ENCODE results near the gene ERP44.
"Not testable (repeated sequence)": the region's sequence is repeated elsewhere in the genome, so short reads cannot be mapped to it uniquely, and the experiment has no call there.

The ERP44 gene

DNA sequence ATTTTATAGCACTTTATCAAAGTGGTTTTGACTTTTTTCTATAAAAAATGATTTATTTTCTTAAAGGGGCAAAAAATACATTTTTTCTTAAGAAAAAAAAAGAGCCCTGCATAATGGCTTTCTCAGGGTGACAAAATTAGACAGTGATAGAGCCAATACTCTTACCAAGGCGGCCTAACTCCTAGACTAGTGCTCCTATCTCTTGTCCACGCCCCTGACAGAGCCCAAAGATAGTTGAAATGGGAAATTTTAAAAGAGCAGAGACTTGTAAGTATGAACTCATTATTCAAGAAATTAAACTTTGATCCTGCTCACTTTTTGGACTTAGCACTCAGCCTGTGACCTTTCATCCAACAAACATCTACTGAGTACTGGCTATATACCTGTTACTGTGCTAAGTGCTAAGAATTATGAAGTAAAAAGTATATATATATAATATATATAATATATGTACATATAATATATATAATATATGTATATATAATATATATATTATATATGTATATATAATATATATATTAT is 1.4 kb upstream of the ERP44 start:
- no peak for DNase-seq (ENCODE audit: low read depth)

DNA sequence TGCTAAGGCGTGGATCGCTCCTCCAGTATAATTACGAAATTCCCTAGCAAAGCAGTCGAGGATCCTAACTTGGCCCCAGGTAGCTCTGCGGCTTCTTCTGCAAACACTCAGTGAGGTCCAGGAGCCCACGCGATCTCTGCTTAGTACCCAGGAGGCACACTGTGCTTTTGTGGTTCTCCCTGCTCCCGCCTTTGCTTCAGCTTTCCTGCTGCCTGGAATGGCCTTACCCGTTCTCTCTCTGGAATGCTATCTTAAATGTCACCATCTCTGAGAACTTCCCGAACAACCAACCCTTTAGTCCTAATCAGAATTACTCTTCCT is 882 bp upstream of the ERP44 start:
- DNase-seq (ENCODE audit: low read depth) = no peak

DNA sequence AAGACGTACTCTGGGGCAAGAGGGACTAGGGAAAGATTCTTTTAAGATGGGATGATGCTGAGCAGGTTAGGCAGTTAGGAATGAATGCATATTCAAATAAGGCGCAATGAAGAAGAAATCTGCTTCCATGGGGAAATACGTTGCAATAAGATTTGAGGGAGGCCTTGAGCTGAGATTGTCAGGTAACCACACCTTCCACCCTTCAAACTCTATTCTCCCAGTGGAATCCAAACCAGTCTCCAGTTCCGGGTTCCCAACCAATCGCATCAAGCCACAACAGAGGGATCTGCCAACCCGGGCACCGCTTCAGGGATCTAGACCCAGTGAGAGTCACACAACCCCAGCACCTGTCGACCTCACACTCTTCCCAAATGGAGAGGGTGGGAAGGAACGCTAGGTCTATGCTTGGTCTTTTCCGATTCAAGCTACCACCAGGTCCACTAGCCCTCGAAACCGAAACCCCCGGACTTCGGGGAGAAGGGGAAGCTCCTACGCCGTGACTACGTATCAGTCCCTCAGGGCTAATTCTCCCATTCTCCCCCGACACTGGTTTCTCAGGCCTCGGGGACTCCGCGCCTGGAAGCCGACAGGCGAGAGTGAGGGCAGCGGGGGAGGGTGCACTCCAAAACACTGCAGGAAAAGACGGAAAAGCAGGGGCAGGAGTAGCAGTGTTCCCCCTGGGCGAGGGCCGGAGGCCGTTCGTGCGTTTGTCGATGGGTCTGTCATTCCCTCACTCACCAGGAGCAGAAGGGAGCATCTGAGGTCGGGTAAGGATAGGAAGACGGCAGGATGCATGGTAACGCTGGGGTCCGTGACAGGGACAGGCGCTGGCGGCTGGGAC is 534 bp downstream of the ERP44 start:
- no peak for DNase-seq (ENCODE audit: low read depth)

DNA sequence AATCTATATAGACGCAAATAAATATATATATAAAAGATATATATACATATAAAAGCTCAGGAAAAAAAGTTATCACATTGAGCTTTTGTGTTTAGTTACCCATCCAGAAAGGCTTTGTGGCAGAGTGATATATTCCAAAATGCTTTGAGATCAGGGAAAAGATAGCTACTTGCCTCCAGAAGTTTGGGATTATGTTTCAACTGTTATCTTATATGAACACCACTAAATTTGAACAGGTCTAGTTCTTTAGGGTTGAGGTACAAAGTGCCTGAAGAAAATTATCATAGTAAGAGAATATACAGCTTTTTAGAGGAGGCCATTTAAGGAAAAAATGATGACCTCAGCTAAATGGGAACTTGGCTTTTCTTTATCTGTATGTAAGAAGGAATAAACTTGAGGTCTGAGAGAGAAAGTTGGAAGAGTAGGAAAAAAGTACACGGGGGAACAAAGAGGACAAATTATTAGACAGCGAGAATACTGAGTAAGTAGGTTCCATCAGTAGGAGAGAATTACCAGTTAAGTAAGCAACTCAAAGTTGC is 2.4 kb downstream of the ERP44 start:
- DNase-seq (ENCODE audit: low read depth) = no peak

DNA sequence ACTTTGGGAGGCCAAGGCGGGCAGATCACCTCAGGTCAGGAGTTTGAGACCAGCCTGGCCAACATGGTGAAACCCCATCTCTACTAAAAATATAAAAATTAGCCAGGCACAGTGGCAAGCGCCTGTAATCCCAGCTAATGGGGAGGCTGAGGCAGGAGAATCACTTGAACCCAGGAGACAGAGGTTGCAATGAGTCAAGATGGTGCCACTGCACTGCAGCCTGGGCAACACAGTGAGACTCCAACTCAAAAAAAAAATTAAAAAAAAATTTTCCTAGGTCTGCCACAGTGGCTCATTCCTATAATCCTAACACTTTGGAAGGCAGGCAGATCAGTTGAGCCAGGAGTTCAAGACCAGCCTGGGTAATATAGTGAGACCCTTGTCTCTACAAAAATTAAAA is 4.4 kb downstream of the ERP44 start:
- DNase-seq (ENCODE audit: low read depth) = not testable (repeated sequence)

DNA sequence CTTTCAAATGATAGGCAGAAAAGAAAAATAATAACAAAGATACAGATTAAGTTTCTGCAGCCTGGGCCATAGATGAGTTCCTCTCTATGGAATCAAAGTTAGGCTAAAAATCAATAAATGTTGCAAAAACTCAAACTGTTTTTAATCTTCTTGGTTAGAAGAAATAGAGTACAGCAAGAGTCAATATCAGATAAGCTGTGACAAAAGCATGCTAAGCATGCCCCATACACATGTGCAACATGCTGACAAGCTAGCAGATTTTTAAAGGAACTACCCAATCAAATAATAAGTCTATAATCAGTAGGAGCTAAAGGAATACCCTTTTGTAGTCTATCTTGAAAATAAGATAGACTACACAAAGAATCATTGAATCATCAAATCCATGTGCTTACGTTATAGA is 6.7 kb downstream of the ERP44 start:
- DNase-seq (ENCODE audit: low read depth) = no peak

DNA sequence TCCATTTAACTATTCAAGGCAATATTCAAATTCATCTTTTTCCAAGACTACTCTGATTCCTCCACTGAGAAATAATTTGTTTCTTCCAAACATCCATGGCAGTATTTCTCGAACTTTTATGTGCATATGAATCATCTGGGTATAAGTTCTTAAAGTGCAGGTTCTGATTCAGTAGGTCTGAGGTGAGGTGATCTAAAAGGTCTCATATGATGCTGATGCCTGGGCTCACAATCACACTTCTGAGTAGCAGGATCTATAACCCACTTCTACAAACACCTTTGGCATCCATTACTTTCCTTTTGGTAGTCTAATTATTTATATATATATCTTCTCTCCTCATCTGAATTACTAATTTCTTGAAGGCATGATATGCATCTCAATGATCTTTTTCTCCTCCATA is 7.2 kb downstream of the ERP44 start:
- no peak for DNase-seq (ENCODE audit: low read depth)

DNA sequence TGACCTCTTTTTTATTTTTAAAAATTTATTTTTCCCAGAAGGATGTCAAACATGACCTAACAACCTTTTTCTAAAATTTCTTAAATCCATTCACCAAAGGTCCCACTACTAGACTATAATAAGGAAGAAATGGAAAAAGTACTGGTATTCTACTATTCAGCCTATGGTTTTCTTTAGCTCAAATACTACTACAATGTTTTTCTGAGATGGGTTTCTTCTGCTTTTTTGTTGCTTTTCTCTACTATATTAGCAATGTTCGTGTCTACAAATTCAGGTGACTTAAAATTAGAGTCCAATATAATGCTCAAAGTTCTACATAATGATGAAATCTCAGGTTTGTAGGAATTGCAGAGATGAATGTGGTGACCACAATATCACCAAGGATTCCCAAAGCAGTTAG is 7.9 kb downstream of the ERP44 start:
- DNase-seq (ENCODE audit: low read depth) = no peak

DNA sequence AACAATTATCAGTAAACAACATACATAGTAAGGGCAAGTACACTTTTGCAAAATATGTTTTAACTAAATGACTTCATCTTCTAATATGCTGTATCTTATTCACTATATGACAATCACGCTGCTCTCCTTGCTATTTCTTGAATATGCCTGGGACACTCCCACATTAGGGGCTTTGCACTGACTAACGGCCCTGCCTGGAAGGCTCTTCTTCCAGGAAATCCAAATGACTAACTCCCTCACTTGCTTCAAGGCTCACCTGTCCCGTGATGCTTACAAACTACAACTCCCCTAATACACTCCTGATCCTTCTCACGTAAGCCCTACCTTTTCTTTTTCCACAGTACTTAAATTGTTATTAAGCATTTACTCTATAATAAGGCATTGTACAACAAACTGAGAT is 10.6 kb downstream of the ERP44 start:
- no peak for DNase-seq (ENCODE audit: low read depth)

DNA sequence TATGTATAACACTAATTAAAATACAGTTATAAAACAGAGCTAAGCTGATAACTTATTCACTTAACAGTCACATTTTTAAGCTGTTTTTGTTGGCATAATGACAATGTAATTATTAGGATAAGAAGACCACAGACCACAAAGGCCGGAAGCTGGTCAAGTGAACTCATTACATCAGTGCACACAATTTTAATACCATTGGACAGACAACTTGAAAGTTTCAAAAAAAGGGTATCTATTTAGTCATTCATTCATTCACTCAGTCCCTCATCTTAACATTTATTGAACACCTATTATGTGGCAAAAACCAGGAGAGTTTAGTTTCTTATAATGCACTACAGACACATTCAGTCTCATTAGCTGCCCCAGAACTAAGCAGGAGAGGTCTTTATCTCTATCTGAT is 11.6 kb downstream of the ERP44 start:
- no peak for DNase-seq (ENCODE audit: low read depth)

DNA sequence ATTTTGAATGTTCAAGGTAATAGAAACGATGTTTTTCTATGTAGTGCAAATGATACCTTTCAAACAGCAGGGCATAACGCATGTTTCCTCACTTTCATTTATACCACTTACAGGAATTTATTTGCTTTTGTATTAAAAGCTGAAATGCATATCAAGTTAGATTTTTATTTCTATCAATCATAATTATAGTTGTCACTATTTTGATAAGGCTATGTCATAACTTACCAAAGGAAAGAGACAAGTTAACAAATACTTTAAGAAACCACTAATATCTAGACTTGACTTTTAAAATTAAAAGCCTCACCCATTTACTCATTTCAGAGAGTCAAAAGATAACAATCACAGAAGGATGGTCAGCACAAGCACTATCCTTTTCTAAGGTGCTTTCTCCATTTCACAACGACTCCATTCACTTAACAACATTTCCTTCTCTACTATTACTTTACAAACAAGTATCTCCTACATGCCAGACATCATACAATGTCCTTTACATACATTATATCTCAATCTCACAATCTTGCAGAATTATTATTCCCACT is 12.6 kb downstream of the ERP44 start:
- no peak for DNase-seq (ENCODE audit: low read depth)

DNA sequence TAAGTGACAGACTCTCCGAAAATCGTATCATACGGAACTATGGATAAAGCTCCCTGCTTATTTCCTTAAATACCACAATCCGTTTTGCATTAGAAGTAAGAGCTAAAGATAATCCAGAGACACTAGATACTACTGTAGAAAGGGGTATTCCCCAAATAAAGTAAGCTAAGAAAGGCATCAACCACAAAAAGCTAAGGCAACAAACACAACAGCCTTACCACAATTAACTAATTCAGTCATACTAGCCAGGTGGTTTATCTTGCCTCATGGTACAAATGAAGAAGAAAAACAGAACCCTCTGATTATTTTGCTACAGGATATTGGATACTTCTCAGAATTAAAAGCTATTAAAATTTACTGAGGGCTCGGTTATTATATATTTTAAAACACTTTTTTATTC is 14.1 kb downstream of the ERP44 start:
- no peak for DNase-seq (ENCODE audit: low read depth)

DNA sequence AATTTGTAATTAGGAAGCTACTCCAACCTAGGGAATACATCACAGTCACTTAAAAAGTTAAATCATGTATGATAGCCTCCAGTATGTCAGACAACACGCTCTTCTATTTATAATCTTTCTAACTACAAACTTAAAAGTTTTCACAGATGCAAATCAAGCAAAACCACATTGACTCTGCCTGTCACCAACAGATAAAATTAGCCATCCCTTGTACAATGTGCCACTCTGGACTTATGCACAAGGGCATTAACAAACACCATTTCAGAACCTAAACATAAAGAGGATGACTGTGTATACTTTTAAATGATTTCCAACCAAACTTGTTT is 14.7 kb downstream of the ERP44 start:
- no peak for DNase-seq (ENCODE audit: low read depth)

DNA sequence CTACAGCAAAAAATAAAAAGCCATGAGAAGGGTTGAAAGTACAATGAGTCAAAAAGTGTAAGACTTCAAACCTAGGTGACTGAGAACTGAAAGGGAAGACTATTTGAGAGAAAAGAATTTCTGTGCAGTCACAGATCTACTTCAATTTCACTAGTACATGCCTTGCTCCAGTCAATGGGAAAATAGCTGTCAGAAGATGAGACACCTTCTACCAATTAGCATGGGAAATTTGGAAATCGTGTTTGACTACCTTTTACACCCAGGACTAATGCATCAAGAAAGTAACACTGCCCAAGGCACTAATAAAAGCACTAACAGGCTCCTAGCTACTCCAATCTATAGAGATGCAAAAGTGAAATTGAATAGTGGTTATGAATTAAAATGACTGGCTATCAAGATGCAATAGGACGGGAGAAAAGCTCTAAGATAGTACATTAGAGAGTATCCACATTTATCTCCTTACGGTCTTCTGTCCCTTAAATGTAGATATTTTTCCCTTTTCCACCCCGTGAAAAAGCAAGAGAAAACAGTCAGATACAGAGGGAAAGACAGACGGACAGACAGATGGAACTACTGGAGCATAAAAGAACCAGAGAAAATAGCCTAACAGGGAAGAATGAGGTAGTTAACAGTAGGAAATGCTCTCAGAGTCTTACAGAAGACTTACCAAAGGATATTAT is 15.2 kb downstream of the ERP44 start:
- no peak for DNase-seq (ENCODE audit: low read depth)

DNA sequence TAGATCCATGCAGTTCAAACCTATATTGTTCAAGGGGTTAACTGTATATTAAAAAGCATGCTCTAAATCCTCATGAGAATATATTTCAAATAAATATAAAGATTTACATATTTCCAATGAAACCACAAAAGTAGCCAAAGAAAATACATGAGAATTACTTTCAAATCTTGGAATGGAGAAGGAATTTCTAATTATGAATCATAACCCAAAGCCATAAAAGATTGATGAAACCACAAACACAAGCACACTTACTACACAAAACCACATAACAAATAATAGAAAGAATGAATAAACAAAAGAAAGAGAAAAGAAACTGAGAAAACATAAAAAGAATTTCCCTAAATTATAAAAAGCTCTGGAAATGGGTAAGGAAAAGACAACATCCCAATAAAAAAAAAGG is 16.0 kb downstream of the ERP44 start:
- no peak for DNase-seq (ENCODE audit: low read depth)

DNA sequence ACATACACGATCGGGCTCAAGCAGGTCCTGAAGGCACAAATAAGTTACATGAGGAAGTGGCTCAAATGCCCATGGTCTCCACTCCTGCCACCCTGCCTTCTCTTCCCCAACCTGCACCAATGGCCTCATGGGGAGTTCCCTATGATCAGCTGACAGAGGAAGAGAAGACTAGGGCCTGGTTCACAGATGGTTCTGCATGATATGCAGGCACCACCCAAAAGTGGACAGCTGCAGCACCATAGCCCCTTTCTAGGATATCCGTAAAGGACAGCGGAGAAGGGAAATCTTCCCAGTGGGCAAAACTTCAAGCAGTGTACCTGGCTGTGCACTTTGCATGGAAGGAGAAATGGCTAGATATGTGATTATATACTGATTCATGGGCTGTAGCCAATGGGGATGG is 22.5 kb downstream of the ERP44 start:
- not testable (repeated sequence) for DNase-seq (ENCODE audit: low read depth)

DNA sequence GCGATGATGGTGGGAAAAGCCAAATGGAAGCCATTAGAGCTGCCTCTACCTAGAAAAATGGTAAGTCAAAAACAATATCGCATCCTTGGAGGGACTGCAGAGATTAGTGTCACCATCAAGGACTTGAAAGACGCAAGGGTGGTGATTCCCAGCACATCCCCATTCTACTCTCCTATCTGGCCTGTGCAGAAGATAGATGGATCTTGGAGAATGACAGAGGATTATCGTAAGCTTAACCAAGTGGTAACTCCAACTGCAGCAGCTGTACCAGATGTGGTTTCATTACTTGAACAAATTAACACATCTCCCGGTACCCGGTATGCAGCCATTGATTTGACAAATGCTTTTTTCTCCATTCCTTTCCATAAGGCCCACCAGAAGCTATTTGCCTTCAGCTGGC is 23.8 kb downstream of the ERP44 start:
- DNase-seq (ENCODE audit: low read depth) = no peak

DNA sequence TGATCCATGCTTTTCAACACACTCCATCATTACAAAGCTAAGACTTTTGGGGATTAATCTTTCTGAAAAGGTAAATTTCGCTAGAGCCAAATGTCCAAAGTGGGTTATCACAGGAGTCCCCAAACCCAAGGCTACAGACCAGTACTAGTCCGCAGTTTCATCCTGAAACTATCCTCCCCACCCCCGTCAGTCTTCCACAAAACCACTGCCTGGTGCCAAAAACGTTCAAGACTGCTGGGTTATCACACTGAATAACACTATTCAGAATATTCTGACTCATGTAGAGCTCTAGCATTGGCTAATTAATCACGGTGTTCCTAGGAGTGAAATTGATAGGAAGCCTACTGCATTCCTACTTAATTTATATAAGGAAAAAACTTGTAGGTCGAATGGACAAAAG is 24.7 kb downstream of the ERP44 start:
- no peak for DNase-seq (ENCODE audit: low read depth)

DNA sequence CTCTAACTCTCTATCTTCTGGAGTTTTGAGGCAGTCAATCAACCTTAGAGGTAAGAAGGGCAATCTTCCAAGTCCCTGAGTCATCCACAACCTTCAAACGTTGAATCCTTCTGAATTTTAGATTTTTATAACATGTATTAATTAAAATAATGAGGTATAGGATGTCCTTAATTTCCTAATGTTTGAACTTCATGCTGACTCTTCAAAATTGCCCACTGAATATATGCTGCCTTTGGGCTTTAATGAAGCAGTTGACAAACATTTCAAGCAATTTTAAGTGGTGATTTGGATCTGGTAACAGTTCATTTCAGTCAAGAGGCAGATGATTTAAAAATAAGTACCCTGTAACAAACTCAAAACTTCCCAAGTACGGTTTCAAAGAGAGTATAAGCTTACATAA is 26.0 kb downstream of the ERP44 start:
- no peak for DNase-seq (ENCODE audit: low read depth)

DNA sequence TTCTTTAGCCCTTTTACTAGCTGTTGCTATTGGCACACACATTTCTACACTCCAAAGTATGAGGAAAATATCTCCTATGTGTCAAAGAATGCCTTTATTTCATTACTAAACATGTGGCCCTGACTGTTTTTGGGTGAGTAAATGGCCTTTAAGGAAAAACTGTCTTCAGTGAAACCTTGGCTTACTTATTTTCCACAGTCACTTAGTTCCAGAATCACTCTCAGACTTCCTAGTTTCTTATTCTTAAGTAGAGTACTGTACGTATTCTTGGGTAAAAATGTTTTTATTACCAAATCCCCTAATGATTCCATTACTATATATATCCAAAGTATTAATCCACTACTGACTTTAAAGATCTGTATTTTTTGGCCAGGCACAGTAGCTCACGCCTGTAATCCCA is 27.5 kb downstream of the ERP44 start:
- DNase-seq (ENCODE audit: low read depth) = no peak

DNA sequence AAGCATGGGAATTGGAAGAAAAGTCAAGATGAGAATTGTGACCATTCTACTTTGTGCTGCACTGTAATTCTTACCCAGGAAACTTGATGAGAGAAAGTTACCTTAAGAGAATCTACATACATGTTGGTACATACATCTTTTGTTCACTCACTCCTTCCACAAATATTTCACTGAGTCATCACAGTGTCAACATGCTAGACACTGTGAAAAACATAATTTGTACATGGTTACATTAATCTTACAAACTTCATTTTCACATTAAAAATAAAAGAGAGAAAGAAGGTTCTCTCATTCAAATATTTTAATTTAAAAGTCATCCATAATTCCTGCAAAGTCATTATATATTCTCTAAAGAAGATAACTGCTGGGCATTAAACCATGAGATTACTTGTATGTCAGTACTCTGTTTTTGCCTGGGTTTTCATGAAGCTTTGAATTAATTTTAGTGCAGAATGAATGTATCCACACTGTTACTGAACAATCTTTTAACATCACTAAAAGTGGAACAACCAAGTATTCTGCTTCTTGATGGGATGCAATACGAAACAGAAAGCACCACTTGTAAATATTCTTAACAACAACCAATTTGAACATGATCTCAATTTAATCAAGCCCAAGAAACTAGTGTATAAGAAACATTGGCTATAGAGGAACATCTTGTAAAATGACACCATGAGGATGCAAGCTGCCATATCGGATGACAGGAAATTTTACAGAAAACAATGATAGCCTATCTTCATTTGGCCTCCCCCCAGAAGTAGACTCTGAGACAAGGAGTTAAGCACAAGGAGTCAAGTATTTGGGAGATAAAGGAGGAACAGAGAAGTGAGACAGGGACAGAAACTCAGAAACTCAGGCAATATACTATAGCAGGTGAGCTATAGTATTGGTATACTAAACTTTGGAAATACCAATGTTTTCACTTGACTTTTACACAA is 28.4 kb downstream of the ERP44 start:
- DNase-seq (ENCODE audit: low read depth) = no peak

DNA sequence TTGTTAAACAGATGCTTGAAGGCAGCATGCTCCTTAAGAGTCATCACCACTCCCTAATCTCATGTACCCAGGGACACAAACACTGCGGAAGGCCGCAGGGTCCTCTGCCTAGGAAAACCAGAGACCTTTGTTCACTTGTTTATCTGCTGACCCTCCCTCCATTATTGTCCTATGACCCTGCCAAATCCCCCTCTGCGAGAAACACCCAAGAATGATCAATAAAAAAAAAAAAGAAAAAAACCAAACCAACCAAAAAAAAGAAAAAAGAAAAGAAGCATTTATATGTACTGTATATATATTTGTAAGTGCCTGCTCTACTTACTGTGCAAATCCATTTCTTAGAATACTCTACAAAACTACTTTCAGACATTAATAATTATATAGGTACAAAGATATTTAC is 29.7 kb downstream of the ERP44 start:
- not testable (repeated sequence) for DNase-seq (ENCODE audit: low read depth)
